ENCODE data around the gene TET1.

The TET1 gene

GRCh38 chr10:68526634-68527307, 33.4 kb upstream of the TET1 start:
- Histone ChIP-seq H3K4me3 (replicated peaks; ENCODE audit: insufficient read depth, low read length) (peak overlapping the region; percentile 95), H3K27me3 (ENCODE audit: insufficient read depth, poor library complexity, severe bottlenecking) (no peaks in the 10 kb centered on the region), H3K27ac (replicated peaks) (peak overlapping the region; percentile 87)
- TF ChIP-seq POLR2AphosphoS5 (IDR thresholded peaks at IDR 0.05; ENCODE audit: low read depth) (no peak), SPI1 (IDR thresholded peaks at IDR 0.05; ENCODE audit: borderline replicate concordance, low read depth) (no peak), GABPA (IDR thresholded peaks at IDR 0.05; ENCODE audit: low read depth) (no peak), REST (IDR thresholded peaks at IDR 0.05; ENCODE audit: insufficient replicate concordance, low read depth) (no peak)
- TF ChIP-seq, protein P1, sequence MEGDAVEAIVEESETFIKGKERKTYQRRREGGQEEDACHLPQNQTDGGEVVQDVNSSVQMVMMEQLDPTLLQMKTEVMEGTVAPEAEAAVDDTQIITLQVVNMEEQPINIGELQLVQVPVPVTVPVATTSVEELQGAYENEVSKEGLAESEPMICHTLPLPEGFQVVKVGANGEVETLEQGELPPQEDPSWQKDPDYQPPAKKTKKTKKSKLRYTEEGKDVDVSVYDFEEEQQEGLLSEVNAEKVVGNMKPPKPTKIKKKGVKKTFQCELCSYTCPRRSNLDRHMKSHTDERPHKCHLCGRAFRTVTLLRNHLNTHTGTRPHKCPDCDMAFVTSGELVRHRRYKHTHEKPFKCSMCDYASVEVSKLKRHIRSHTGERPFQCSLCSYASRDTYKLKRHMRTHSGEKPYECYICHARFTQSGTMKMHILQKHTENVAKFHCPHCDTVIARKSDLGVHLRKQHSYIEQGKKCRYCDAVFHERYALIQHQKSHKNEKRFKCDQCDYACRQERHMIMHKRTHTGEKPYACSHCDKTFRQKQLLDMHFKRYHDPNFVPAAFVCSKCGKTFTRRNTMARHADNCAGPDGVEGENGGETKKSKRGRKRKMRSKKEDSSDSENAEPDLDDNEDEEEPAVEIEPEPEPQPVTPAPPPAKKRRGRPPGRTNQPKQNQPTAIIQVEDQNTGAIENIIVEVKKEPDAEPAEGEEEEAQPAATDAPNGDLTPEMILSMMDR (IDR thresholded peaks at IDR 0.05; ENCODE audit: insufficient read depth, low read length), result no peak
- DNase-seq (ENCODE audit: low read depth in 1 of 2, low spot score in 1 of 2), result no peak

DNA sequence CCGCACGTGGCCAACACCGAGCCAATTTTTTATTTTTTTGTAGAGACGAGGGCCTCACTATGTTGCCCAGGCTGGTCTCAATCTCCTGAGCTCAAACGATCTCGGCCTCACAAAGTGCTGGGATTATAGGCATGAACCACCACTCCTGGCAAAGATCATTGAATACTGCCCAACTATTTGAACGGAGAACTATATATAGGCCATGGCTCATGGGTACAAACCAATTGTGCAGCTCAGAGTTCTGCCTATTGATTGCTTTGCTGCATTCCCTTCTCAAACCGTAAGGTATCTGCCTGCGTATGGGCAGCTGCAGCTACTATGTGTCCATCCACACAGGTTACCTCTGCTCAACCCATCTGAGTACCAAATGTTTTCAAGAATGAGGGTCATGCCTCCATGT, 23.2 kb upstream of the TET1 start:
- TF ChIP-seq REST (IDR thresholded peaks at IDR 0.05; ENCODE audit: insufficient replicate concordance, low read depth), result no peak
- TF ChIP-seq, protein P1 (IDR thresholded peaks at IDR 0.05; ENCODE audit: insufficient read depth, low read length), result no peak
- no peak for TF ChIP-seq POLR2AphosphoS5 (IDR thresholded peaks at IDR 0.05; ENCODE audit: low read depth)
- no peak for TF ChIP-seq SPI1 (IDR thresholded peaks at IDR 0.05; ENCODE audit: borderline replicate concordance, low read depth)
- no peak for TF ChIP-seq GABPA (IDR thresholded peaks at IDR 0.05; ENCODE audit: low read depth)
- DNase-seq (ENCODE audit: low read depth in 1 of 2, low spot score in 1 of 2), result no peak
- Histone ChIP-seq H3K27ac (replicated peaks) (no peak overlapping the region), H3K4me3 (replicated peaks; ENCODE audit: insufficient read depth, low read length) (no peak overlapping the region), H3K27me3 (ENCODE audit: insufficient read depth, poor library complexity, severe bottlenecking) (no peaks in the 10 kb centered on the region)

DNA sequence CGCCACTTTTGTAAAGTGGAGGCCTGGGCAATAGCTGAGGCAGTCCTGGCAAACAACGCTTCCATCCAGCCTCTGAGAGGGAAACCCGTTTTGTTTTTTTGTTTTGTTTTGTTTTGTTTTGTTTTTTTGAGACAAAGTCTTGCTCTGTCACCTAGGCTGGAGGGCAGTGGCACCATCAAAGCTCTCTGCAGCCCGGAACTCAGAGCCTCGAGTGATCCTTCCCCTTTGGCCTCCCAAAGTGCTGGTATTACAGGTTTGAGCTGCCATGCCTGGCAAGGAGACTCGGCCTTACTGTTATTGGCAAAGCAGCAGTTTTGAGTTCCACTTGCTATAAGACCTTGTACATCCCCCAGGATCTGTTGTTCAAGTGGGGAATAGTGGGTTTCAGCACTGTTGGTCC, 22.3 kb upstream of the TET1 start:
- H3K27me3 ChIP-seq (ENCODE audit: insufficient read depth, poor library complexity, severe bottlenecking), result no peaks in the 10 kb centered on the region
- H3K27ac ChIP-seq (replicated peaks), result no peak overlapping the region
- DNase-seq (ENCODE audit: low read depth in 1 of 2, low spot score in 1 of 2), result no peak
- no peak overlapping the region for H3K4me3 ChIP-seq (replicated peaks; ENCODE audit: insufficient read depth, low read length)
- TF ChIP-seq GABPA (IDR thresholded peaks at IDR 0.05; ENCODE audit: low read depth) (no peak), REST (IDR thresholded peaks at IDR 0.05; ENCODE audit: insufficient replicate concordance, low read depth) (no peak), POLR2AphosphoS5 (IDR thresholded peaks at IDR 0.05; ENCODE audit: low read depth) (no peak), SPI1 (IDR thresholded peaks at IDR 0.05; ENCODE audit: borderline replicate concordance, low read depth) (no peak)
- TF ChIP-seq, protein P1 (IDR thresholded peaks at IDR 0.05; ENCODE audit: insufficient read depth, low read length), result no peak

All from HL-60 (cell line).